ENCODE results near the gene CYSLTR1. TPM values are rescaled to one million over a fixed set of nuclear protein-coding genes. Genes with fewer than 3 reads are reported as not detected.

CYSLTR1 gene
- total RNA-seq, 2 experiments from 2014 or later: 2.8 to 3.3 TPM

Other genes starting within 250 kb of the CYSLTR1 start
- gene PGK1, start 223.4 kb downstream of the CYSLTR1 start, total RNA-seq: 1,000 to 10,000 TPM; 1,137 to 1,152 TPM
- 10 to 100 TPM; 16.6 to 19.0 TPM for gene TAF9B, start 188.0 kb downstream of the CYSLTR1 start, total RNA-seq